Keratinocyte (primary cell): ENCODE results near the gene PAXIP1.

ENCODE experiments used
- EZH2 ChIP-seq: IDR thresholded peaks from one replicate; pipeline ENCODE4 v1.6.1; 2012; ENCODE audit warnings: inconsistent platforms, mild to moderate bottlenecking, low read length, moderate library complexity
- TF ChIP-seq, protein P1 (sequence below), 3 experiments: IDR thresholded peaks in 1 of 3; conservative IDR thresholded peaks in 1 of 3; optimal IDR thresholded peaks in 1 of 3; 2 replicates in 2 of 3; 3 replicates in 1 of 3; pipeline versions ENCODE3 to v1.5.1; 2011; ENCODE audit warnings: low read length in 3 of 3, mild to moderate bottlenecking in 3 of 3, moderate library complexity in 2 of 3, control low read depth in 1 of 3, inconsistent platforms in 1 of 3; ENCODE audit not compliant: insufficient read depth in 2 of 3; ENCODE audit errors: extremely low read depth in 1 of 3

GRCh38 chr7:154918266-154918665, 84.7 kb downstream of the PAXIP1 start:
- TF ChIP-seq, protein P1, sequence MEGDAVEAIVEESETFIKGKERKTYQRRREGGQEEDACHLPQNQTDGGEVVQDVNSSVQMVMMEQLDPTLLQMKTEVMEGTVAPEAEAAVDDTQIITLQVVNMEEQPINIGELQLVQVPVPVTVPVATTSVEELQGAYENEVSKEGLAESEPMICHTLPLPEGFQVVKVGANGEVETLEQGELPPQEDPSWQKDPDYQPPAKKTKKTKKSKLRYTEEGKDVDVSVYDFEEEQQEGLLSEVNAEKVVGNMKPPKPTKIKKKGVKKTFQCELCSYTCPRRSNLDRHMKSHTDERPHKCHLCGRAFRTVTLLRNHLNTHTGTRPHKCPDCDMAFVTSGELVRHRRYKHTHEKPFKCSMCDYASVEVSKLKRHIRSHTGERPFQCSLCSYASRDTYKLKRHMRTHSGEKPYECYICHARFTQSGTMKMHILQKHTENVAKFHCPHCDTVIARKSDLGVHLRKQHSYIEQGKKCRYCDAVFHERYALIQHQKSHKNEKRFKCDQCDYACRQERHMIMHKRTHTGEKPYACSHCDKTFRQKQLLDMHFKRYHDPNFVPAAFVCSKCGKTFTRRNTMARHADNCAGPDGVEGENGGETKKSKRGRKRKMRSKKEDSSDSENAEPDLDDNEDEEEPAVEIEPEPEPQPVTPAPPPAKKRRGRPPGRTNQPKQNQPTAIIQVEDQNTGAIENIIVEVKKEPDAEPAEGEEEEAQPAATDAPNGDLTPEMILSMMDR (optimal IDR thresholded peaks at IDR 0.05 in 1 of 3, IDR thresholded peaks at IDR 0.05 in 1 of 3, conservative IDR thresholded peaks at IDR 0.05 in 1 of 3; ENCODE audit: extremely low read depth in 1 of 3, insufficient read depth in 2 of 3, low read length in 3 of 3), result no peak
- TF ChIP-seq EZH2, result no peak
